Measurements from ENCODE around the gene UNC5B. TPM values are rescaled to one million over a fixed set of nuclear protein-coding genes. Genes with fewer than 3 reads are reported as not detected.

Gene UNC5B
- total RNA-seq, 4 donors from 2014 or later, result 2.2 to 3.7 (median 3.2) TPM

GRCh38 chr10:71245420-71246325 lies 33.3 kb downstream of the UNC5B start:
- Histone ChIP-seq H3K27me3 (no peaks in the 10 kb centered on the region), H3K27ac (no peak overlapping the region)

GRCh38 chr10:71246591-71247413 lies 34.4 kb downstream of the UNC5B start:
- Histone ChIP-seq H3K36me3 (no peaks in the 10 kb centered on the region), H3K9me3 (no peaks in the 10 kb centered on the region), H3K4me1 (peaks cover 0 to 41% (median 25%) of the 10 kb centered on the region in 3 donors), H3K27me3 (no peaks in the 10 kb centered on the region), H3K27ac (no peak overlapping the region), H3K4me3 (no peak overlapping the region)
- WGBS, 2 donors (ENCODE audit: low coverage in 1 of 2), result 65 to 87% methylated on average over 3 to 8 of the region's 11 CpGs
- ATAC-seq, result no peak
- TF ChIP-seq EP300 (IDR thresholded peaks at IDR 0.05) (no peak), POLR2AphosphoS5 (IDR thresholded peaks at IDR 0.05) (no peak), POLR2A (IDR thresholded peaks at IDR 0.05) (no peak), CTCF (IDR thresholded peaks at IDR 0.05) (no peak)

More at GRCh38 chr10:71245420-71246325, 33.3 kb downstream of the UNC5B start:
- H3K9me3 ChIP-seq, result no peaks in the 10 kb centered on the region
- no peak for TF ChIP-seq POLR2A (IDR thresholded peaks at IDR 0.05)
- TF ChIP-seq CTCF (IDR thresholded peaks at IDR 0.05), result no peak
- no peak for TF ChIP-seq EP300 (IDR thresholded peaks at IDR 0.05)
- no peak for TF ChIP-seq POLR2AphosphoS5 (IDR thresholded peaks at IDR 0.05)
- H3K36me3 ChIP-seq, result no peaks in the 10 kb centered on the region
- 88 to 100% methylated on average over 1 to 8 of the region's 21 CpGs for WGBS, 2 donors (ENCODE audit: low coverage in 1 of 2)
- no peak for ATAC-seq
- H3K4me1 ChIP-seq, result peaks cover 0 to 49% (median 25%) of the 10 kb centered on the region in 3 donors
- H3K4me3 ChIP-seq, result no peak overlapping the region

GRCh38 chr10:71247414-71247705 lies 35.0 kb downstream of the UNC5B start:
- Histone ChIP-seq H3K4me1 (peaks cover 0 to 35% (median 21%) of the 10 kb centered on the region in 3 donors), H3K4me3 (no peak overlapping the region), H3K27ac (no peak overlapping the region), H3K36me3 (no peaks in the 10 kb centered on the region), H3K27me3 (no peaks in the 10 kb centered on the region), H3K9me3 (no peaks in the 10 kb centered on the region)
- no CpG with 5 or more reads among the region's 4 CpGs for WGBS, 2 donors (ENCODE audit: low coverage in 1 of 2)
- no peak for TF ChIP-seq POLR2AphosphoS5 (IDR thresholded peaks at IDR 0.05)
- TF ChIP-seq POLR2A (IDR thresholded peaks at IDR 0.05), result no peak
- TF ChIP-seq CTCF (IDR thresholded peaks at IDR 0.05), result no peak
- no peak for TF ChIP-seq EP300 (IDR thresholded peaks at IDR 0.05)
- ATAC-seq, result no peak

- peaks cover 0 to 33% (median 21%) of the 10 kb centered on the region in 3 donors for H3K4me1 ChIP-seq
- no peak for ATAC-seq
- 88 to 100% methylated on average over 1 of the region's 1 CpG for WGBS, 2 donors (ENCODE audit: low coverage in 1 of 2)
These were observed 35.4 kb downstream of the UNC5B start for GRCh38 chr10:71247804-71248203.

More at GRCh38 chr10:71247804-71248203, 35.4 kb downstream of the UNC5B start:
- Histone ChIP-seq H3K27me3 (no peaks in the 10 kb centered on the region), H3K9me3 (no peaks in the 10 kb centered on the region), H3K27ac (no peak overlapping the region), H3K36me3 (no peaks in the 10 kb centered on the region), H3K4me3 (no peak overlapping the region)
- TF ChIP-seq EP300 (IDR thresholded peaks at IDR 0.05), result no peak
- TF ChIP-seq POLR2AphosphoS5 (IDR thresholded peaks at IDR 0.05), result no peak
- TF ChIP-seq POLR2A (IDR thresholded peaks at IDR 0.05), result no peak
- TF ChIP-seq CTCF (IDR thresholded peaks at IDR 0.05), result no peak

Measured in gastroesophageal sphincter (tissue), 4 donors.